Myocyte (in vitro differentiated cells): ENCODE measurements around the gene KRTAP10-2. TPM values are rescaled to one million over a fixed set of nuclear protein-coding genes. Genes with fewer than 3 reads are reported as not detected.

Experiments used
- DNase-seq: peaks from one replicate; pipeline ENCODE4 v3.0.0-alpha.2; 2012; ENCODE audit warnings: low read depth
- total RNA-seq: library from RNA; depleted of rRNA; stranded (reverse); fragments of >200 nt; gene quantifications from 2 replicates; pipeline ENCODE4 v1.2.3, GENCODE V29; 2014

The KRTAP10-2 gene
- total RNA-seq, 1 donor from 2014 or later, result not detected

- no peak for DNase-seq
These were observed 10.5 kb downstream of the KRTAP10-2 start for GRCh38 chr21:44540741-44541288.

GRCh38 chr21:44539991-44540666 is 11.2 kb downstream of the KRTAP10-2 start, which contains the start of gene KRTAP10-1:
Gene KRTAP10-1 (minus strand): TSS chr21:44540195. CDS start chr21:44540150, 45 bp downstream.
- DNase-seq, result no peak

- no peak for DNase-seq
These were observed 12.3 kb downstream of the KRTAP10-2 start for GRCh38 chr21:44539046-44539445.

GRCh38 chr21:44537930-44538911 is 13.1 kb downstream of the KRTAP10-2 start:
- no peak for DNase-seq

GRCh38 chr21:44535963-44536362 is 15.3 kb downstream of the KRTAP10-2 start:
- DNase-seq, result no peak

GRCh38 chr21:44534688-44535087 is 16.6 kb downstream of the KRTAP10-2 start:
- DNase-seq, result no peak

GRCh38 chr21:44533891-44534627 is 17.2 kb downstream of the KRTAP10-2 start:
- no peak for DNase-seq

GRCh38 chr21:44533121-44533890 is 18.0 kb downstream of the KRTAP10-2 start:
- DNase-seq, result no peak

- DNase-seq, result no peak
These were observed 18.6 kb downstream of the KRTAP10-2 start for GRCh38 chr21:44532712-44533111.

- no peak for DNase-seq
These were observed 19.4 kb downstream of the KRTAP10-2 start for GRCh38 chr21:44531606-44532564.

GRCh38 chr21:44530903-44531605 is 20.3 kb downstream of the KRTAP10-2 start:
- DNase-seq, result no peak

- no peak for DNase-seq
These were observed 20.9 kb downstream of the KRTAP10-2 start for GRCh38 chr21:44530221-44530902.

- no peak for DNase-seq
These were observed 21.7 kb downstream of the KRTAP10-2 start for GRCh38 chr21:44529503-44530125.

- DNase-seq, result no peak
These were observed 22.3 kb downstream of the KRTAP10-2 start for GRCh38 chr21:44529011-44529421.

GRCh38 chr21:44528634-44528995 is 22.7 kb downstream of the KRTAP10-2 start:
- no peak for DNase-seq

- DNase-seq, result no peak
These were observed 23.2 kb downstream of the KRTAP10-2 start for GRCh38 chr21:44527983-44528633.
